Stimulated activated naive CD4-positive, alpha-beta T cell (primary cell): ENCODE data around the gene PITPNM3.

Source experiments
- DNase-seq, 6 experiments: peaks; one replicate each; lab custom pipeline; 2025; lab: John Stamatoyannopoulos, UW

Gene PITPNM3

DNA sequence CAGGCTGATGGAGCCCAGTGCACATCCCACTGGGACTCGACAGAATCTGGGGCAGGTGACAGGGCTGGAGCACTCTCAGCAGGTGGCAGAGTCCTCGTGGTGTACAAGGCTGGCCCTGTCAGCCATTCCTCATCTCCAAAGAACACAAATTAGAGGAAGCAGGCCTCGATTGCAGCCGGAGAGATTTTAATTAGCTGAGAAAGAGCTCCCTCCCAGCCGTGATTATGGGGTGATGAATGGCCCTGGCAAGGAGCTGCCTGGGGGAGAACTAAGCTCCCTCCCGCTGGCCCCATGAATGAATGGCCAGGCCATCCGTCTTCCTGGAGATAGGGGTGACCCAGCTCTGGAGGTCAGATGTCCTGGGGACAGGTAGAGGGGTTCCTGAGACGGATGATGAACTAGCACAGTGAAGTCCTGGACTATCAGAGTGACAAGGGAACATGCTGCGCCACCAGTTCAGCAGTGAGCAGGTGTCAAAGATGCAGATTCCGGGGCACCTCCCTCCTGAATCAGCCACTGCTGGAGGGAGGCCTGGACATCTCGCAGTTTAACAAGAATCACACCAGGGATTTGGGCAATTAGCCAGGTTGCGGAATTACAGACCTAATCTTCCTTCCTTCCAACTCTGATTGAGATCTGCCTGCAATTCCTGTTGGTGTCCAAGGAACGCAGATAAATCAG lies 76.6 kb downstream of the PITPNM3 start:
- DNase-seq: no peak

DNA sequence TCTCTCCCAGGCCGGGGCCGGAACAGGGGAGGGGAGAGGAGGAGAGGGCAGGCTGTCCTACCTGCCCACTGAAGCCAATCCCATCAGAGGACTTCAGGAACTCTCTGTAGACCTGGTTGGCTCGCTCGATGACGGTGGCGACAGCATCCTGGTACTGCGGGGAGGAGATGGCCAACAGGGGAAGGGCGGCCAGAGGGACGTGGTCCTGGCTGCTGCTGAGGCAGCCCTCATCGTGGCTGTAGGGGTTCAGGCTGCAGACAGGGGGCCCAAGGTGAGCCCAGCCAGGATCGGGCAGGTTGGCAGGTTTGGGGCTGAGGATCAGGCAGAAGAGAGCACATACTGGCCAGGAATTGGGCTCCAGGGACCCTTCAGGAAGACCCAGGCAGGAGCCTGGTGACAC lies 77.9 kb downstream of the PITPNM3 start:
- DNase-seq: no peak

DNA sequence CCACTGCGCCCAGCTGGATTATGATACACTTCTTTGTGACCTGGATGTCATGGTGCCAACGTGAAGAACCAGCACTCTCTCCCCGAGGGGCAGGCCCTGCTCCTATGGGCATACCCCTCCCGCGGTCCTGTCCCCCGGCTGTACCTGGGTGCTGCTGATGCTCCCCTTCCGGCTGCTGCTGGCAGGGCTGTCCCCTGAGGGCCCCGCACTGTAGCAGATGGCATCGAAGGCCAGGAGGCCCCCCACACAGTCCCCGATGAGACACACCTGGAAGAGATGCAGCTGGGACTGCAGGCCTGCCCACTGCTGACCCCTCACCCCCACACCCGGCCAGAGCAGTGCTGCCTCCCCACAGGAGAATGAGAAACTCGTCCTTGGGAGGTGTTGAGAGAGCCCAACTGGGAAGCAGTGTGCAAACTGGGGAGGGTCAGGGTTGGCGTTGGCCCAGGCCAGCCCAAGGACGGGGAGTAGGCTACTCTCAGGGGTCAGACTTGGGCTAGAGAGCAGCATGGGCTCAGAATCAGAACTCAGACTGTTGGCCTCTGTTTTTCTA lies 78.4 kb downstream of the PITPNM3 start:
- DNase-seq: no peak

DNA sequence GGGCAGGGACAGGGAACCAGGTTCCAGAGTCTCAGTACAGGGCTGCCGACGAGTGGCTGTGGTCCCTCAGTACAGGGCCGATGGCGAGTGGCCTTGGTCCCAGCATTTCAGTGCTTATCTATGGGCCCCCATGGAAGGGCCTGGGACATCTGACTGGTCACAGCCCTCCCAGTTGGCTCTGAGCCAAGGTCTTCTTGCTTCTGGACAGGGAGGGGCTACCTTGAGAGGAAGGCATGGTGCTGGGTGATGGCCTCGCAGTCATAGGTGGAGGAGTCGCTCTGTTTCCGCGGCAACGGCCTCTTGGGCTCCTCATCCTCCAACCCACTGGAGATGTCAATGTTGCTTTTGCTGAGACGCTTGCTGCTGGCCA lies 79.6 kb downstream of the PITPNM3 start:
- DNase-seq: no peak

DNA sequence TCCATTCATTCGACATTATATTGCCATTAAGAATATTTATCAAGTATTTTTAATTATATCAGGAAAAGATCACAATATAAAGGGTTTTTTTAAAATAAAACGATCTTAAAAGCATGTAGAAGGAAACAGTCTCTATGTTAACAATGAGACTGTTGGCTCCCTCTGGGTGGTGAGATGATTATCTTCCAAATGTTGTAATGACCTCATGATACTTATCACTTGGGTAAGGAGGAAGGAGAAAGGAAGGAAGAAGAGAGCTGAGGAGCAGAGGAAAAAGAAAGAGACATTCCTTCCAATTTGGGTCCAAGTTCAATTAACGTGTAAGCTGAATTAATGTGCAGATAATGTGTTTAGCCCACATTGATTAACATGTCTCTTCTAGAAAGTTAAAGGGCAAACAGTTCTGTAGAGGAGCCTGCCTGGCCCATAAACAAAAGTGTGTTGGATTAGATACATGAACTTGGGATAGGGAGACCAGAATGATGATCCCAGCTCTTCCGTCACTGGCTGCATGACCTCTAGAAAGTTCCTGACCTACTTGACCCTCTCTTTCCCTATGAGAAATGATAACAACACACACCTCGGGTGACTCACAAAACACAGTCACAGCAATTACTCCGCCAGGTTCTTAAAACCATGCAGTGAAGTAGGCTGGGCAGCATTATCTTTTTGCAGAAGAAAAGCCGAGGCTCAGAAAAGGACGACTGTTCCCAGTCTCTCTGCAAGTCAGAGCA lies 80.1 kb downstream of the PITPNM3 start:
- DNase-seq: no peak

DNA sequence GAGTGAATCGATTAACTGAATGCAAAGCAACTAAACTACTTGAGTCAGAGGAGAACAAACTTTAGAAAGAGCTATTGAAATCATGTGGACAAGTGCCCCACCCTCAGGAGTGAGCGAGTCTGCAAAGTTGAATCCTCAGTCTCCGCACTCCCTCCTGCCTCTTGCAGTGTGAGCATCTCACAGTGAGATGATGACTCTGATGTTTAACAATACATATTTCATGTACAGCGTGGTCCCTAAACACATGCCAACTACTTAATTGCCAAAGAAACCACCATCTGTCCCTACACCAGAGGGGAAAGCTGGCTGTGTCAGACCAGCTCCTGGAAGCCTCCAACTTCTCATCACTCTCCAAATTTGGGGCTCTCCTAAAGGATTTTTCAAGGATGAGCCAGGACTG lies 80.9 kb downstream of the PITPNM3 start:
- no peak for DNase-seq

DNA sequence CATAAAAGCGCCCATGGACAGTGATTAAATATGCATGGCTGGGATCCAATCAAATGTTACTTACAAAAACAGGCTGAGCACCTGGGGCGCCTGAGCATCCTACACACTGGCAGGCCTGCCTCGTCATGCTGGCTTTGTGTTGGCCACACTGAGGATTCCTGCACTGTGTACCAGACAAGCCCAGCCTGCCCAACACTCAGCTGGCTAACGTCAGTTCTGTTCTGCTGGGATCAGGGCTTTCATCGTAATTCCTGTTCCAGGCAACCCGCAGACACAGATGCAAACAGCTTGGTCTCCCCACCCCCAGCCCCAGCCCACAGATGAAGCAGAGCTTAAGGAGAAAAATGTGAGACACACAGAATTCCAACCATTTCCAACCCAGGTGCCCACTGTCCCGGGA lies 81.4 kb downstream of the PITPNM3 start:
- no peak for DNase-seq

DNA sequence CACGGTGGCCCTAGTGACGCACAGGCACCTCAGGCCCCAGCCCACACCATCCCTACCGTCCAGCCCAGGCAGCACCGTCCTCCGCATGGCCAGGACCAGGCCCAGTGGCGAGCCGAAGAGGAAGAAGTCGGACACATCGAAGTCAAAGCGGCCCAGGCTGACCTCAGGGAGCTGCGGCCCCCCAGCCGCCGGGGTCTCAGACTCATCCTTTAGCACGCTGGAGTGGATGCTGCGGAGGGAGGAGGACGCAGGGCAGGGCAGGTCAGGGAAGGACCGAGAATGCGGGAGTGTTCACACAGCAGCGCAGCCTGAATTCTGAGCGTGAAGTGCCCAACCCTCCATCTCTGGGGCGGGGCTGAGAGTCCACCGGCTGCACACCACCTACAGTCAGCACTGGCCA lies 82.0 kb downstream of the PITPNM3 start:
- no peak for DNase-seq

DNA sequence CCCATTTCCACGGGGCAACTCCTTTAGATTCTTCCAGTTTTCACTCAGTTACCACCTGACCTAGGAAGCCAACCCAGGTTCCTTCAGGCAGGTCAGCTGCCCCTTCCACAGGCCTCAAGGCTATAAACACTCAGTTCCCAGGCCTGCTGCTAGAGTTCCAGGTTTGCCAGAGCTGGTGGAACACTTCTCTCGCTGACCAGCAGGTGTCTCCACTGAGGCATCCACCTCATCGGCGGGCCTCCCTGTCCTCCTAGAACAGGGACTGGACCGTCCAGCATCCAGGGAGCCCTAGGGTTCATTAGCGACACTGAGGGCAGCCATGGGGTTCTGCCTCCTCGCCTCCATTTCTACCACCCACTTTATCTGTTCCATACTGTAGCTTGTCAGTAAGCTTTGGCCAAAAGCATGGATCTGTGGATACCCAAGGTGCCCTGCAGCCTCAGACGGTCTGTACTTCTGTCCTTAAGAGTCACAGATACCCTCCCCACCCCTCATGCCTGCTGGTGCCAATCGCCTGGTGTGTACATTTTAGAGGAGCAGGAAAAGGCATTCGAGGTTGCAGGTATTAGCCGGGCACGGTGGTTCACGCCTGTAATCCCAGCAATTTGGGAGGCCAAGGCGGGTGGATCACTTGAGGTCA lies 83.1 kb downstream of the PITPNM3 start:
- peak; percentile 16 to 65 (median 40) for DNase-seq

DNA sequence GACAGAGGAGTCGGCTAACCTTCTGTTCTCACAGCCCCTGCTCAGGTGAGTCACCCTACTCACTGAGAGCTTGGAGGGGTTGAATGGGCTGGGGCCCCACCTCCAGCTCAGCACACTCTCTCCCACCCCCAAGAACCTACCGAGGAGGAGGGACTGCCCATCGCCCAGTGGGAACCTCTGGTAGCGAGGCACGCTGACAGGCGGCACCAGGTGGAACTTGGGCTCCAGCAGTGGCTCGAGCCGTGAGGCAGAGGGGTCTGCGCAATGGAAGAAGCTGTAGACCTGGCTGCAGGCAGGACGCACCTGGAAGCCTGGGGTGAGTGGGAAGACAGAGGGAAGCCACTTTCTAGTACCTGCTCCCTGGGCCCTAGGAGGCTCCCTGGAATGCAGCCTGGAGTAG lies 83.8 kb downstream of the PITPNM3 start:
- DNase-seq: no peak

DNA sequence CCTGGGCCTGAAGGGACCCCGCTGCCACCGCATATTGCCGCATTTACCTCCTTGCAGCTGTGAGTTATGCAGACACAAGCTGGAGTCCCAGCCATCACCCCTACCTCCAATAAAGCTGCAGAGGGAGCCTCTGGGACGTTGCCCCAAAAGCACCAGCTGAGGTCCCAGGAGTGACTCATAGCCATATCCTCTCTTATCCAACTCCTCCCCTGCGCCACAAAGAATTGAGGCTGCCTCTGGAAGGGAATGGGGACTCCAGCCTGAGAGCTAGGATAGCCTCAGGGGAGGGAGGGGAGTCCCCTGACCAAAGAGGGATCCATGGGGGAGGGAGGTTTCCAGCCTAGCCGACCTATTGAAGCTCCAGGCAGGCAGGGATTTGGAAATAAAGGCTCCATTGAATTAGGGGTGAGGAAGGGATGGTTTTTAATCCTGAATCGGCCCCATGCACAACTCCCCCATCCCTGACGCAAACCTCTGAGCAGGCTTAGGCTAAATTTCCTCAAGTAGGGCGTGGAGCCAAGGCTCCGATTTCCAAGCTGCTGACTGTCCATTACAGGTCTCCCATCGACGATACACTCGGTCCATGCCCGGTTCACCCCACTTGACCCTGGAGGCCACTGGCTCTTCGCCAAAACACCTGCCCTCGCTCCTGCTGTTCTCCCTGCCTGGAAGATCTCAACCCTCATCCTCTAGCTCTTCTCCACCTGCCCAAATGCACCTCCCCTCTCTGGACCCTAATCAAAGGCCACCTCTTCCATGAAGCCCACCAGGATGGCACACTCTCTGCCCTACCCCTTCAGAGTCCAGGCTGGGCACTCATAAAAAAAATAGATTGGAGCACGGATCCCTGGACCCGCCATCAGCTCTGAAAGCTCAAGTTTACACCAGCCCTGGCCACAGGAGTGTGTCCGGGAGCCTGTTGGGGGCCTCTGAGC lies 84.6 kb downstream of the PITPNM3 start:
- DNase-seq: no peak

DNA sequence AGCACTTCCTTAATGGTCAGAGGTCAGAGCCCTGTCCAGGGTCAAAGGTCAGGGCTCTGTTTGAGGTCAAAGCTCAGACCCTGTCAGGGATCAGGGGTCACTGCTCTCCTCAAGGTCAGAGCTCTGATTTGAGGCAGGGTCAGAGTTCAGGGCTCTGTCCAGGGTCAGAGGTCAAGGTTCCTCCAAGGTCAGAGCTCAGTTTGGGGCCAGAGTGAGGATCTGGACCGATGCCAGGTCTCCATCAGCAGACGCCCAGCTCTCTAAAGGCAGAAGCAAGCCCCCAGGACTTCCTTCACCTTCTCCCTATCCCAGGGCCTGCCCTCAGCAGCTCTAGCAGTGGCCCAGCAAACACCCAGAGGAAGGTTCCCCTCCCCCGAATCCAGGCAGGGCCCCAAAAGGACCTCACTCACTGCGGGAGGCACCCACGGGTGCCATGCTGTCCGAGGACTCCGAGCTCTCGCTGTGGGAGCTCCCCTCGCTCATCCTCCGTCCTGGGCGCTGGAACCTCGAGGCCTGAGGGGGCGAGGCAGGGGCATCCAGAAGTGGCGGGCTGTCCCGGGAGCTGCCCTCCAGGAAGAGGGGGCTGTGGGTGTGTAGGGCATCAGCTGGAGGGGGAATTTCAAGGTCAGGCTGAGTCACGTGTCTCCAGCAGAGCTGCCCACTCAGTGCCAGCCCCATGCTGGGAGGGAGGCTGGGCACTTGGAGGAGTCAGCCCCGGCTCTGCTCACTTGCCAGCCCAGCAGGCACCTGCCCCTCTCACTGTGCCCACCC lies 85.4 kb downstream of the PITPNM3 start:
- no peak for DNase-seq

DNA sequence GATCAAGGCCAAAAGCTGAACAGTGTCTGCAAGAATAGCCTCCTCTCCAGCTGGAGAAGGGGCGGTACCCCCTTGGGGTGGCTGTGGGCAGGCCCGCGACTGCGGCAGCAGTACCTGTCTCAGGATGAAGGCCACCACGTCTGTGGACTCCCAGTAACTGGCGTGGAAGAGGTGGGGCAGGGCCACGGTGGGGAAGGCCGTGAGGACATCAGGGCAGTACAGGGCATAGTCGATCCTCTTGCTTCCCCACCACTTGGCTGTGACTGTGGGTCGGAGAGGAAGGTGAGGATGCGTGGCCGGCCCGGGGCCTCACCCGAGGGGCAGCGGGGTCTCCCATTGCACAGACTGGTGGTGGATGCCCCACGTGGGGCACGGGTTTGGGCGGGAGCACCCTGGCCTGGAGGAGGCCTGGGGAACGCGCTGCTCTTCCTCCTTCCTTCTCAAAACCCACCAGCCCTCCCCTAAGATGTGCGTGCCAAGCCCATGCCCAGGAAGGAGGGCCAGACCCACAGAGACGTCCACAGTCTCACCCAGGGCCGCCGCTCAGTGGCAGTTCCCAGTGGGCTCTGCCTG lies 86.1 kb downstream of the PITPNM3 start:
- DNase-seq: no peak

DNA sequence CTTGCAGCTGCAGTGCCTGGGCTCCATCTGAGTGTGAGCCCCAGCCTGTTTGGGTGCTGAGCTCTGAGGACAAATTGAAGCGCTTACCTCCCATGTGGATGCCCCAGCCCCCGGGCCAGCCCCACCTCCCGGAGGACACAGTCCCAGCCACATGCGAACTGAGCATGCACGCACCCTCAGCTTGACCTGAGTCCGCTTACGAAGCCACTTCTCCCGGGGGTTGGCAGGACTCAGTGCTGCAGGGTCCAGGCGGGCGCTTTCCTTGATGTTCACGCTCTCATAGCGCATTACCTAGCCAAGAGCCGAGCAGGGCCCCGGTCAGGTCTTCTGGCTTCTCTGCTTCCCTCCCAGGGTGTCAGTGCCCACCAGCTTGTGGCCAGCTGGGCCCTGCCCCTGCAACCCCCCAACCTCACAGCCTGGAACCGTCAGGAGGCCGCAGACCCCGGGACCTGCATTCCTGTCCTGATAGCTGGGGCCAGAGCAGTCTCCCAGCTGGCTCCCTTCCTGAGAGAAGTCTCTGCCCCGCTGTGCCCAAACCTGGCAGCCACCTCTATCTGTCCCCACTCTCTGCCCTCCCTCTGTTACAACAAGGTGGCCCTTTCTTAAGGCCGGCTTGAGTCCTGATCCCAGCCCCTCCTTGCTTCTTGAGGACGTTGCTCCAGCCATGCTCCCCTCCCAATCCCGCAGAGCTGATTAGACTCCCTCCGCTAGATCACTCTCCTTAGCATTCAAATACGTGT lies 88.1 kb downstream of the PITPNM3 start:
- no peak for DNase-seq

DNA sequence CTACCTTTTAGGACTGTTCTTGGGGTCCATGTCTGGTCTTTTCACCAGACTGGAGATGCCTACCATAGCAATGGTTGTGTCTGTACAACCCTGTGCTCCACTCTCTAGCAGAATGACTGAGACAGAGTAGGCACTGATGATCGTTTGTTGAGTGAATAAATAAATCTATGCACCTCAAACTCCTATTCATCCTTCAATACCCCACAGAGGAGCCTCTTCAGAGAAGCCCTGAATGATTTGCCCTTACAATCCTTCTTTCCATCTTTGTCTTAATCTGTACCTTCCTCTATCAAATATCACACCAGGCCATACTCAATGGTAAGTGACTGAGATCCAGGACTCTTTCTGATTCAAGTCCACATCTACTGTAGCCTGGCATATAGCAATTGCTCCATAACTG lies 88.8 kb downstream of the PITPNM3 start:
- no peak for DNase-seq

DNA sequence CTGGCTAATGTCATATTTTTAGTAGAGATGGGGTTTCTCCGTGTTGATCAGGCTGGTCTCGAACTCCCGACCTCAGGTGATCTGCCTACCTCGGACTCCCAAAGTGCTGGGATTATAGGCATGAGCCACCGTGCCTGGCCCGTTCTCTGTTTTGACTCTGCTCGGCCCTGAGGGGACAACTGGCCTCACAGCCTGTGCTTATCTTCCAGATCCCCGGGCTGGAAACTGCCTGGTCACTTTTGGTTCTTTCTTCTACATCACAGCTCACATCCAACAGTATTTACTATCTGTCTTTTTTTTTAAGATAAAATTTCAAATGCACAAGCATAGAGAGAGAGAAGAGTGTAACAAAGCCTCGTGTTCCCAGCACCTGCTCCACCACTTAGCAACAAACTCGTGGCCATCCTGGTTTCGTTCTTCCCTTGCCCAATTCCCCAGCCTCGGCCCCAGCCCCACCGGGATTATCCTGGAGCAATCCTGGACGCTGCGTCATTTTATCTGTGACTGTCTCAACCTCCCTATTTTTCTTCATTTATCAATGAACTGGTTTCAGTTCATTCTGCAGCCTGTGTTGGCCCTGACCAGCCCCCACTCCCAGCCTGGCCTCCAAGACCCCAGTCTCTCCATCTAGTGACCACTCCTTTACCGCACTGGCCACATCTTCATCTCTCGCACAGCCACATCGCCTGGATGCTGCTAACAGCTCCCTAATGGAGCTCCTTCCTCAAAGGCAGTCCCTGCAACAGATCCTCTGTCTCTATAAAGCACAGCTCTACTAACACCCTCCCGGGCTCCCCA lies 91.0 kb downstream of the PITPNM3 start:
- no peak for DNase-seq

DNA sequence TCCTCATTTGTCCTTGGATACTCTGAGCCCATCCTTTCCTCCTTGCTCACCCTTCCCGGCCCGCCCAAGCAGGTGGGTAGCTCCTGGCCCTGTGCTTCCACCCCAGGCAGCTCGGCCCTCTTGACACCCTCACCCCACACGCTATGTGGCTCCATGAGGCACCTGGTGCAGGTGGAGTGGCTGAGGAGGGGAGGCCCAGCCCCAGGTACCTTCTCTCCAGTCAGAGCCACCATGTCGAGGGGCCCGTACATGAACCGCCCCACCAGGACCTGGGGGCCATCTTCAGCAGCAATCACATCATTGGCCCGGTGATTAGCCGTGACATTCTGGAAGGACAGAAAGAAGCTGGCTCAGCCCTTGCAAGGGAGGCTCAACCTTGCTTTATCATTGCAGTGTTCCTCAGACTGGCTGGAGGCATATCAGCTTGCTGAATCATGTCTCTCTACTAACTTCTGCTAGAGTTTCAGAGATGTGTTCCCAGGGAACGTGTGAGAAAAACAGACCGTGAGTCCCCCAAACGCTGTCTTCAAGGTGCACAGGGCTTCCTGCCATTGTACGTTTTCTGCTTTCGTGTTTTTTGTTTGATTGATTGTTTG lies 91.8 kb downstream of the PITPNM3 start:
- no peak for DNase-seq

DNA sequence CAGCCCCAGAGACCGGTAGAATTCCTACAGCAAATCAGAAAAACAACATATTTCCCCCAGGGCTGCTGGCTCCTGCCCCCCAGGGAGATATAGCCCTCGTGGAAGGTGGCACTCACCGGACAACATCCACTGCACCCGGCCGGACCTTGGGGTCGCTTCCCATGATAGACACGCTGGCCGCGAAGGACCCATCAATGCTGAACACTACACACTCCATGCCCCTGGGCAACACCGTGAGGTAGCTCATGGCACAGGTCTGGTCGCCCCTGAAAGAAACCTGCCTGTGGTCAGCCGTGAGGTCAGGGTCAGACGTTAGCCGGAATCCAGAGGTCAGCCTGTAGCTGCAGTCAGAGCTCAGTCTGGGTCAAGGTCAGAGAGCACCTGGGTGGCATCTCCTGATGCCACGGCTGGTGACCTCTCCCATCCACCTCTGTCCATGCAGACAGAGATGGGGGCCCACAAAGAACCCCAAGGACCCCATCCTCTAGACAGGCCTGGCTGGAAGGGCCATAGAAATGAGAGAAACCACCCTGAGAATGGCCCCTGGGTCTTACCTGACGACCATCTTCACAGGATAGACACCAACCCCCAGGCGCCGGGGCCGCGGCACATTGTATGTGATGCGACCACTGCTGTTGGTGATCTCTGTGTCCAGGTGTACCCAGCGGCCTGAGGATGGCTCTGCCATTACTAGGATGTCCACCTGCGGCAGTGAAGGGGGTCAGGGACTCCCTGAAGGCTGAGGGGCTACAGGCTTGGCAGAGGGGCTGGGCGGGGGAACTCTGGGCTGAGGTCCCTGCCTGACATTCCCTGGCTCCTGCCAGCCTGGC lies 92.5 kb downstream of the PITPNM3 start:
- no peak for DNase-seq
